Measurements from ENCODE around the gene MROH2A. TPM values are rescaled to one million over a fixed set of nuclear protein-coding genes. Genes with fewer than 3 reads are reported as not detected.
"Not testable (repeated sequence)": the region's sequence is repeated elsewhere in the genome, so short reads cannot be mapped to it uniquely, and the experiment has no call there.

Gene MROH2A
- total RNA-seq, 1 donor from 2014 or later: not detected

- DNase-seq (ENCODE audit: extremely low spot score in 2 of 2): no peak
- no peak overlapping the region for H3K27ac ChIP-seq
- H3K4me3 ChIP-seq: no peak overlapping the region
- intact Hi-C loops (cut with DNase I): no loop called here
- no peaks in the 10 kb centered on the region for H3K27me3 ChIP-seq
- no peaks in the 10 kb centered on the region for H3K9me3 ChIP-seq
- TF ChIP-seq POLR2AphosphoS5 (IDR thresholded peaks at IDR 0.05; ENCODE audit: insufficient read depth in 1 of 2, low read depth in 1 of 2) (no peak), POLR2A (IDR thresholded peaks at IDR 0.05) (no peak)
- TF ChIP-seq, protein P1, sequence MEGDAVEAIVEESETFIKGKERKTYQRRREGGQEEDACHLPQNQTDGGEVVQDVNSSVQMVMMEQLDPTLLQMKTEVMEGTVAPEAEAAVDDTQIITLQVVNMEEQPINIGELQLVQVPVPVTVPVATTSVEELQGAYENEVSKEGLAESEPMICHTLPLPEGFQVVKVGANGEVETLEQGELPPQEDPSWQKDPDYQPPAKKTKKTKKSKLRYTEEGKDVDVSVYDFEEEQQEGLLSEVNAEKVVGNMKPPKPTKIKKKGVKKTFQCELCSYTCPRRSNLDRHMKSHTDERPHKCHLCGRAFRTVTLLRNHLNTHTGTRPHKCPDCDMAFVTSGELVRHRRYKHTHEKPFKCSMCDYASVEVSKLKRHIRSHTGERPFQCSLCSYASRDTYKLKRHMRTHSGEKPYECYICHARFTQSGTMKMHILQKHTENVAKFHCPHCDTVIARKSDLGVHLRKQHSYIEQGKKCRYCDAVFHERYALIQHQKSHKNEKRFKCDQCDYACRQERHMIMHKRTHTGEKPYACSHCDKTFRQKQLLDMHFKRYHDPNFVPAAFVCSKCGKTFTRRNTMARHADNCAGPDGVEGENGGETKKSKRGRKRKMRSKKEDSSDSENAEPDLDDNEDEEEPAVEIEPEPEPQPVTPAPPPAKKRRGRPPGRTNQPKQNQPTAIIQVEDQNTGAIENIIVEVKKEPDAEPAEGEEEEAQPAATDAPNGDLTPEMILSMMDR (IDR thresholded peaks at IDR 0.05): no peak
- H3K4me1 ChIP-seq: no peaks in the 10 kb centered on the region
- H3K36me3 ChIP-seq: no peaks in the 10 kb centered on the region
Measured at GRCh38 chr2:233871432-233871831, 93.3 kb downstream of the MROH2A start.

GRCh38 chr2:233872125-233872524, 94.0 kb downstream of the MROH2A start:
- H3K9me3 ChIP-seq; DNase-seq (ENCODE audit: extremely low spot score in 2 of 2); H3K36me3 ChIP-seq; H3K27ac ChIP-seq; H3K4me3 ChIP-seq; intact Hi-C loops (cut with DNase I); H3K4me1 ChIP-seq; H3K27me3 ChIP-seq: not testable (repeated sequence)

DNA sequence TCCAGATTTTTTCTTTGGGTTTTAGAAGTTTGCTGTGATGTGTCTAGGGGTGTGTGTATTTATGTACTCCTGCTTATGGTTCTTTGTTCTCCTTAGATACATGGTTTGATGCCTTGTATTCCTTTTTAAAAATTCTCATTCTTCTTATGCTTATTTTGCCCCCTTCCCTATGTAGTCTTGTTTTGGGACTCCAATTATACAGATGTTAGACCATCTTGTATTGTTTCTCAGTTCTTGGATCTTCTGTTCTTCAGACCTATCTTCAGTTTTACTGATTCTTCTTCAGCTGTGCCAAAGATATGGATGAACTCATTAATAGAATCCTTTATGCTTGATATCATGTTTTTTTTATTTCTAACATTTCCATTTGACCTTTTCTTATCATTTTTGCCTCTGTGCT, 104.2 kb downstream of the MROH2A start:
- no peak for TF ChIP-seq POLR2A (IDR thresholded peaks at IDR 0.05)
- no peak for TF ChIP-seq POLR2AphosphoS5 (IDR thresholded peaks at IDR 0.05; ENCODE audit: insufficient read depth in 1 of 2, low read depth in 1 of 2)
- TF ChIP-seq, protein P1 (IDR thresholded peaks at IDR 0.05): no peak
- intact Hi-C loops (cut with DNase I): no loop called here
- Histone ChIP-seq H3K9me3 (no peaks in the 10 kb centered on the region), H3K27ac (no peak overlapping the region), H3K36me3 (no peaks in the 10 kb centered on the region), H3K27me3 (no peaks in the 10 kb centered on the region), H3K4me3 (no peak overlapping the region), H3K4me1 (no peaks in the 10 kb centered on the region)
- DNase-seq (ENCODE audit: extremely low spot score in 2 of 2): no peak

Other genes with a start within 250 kb of the MROH2A start
- gene USP40, start 211.5 kb upstream of the MROH2A start, total RNA-seq: 50.1 TPM
- gene UGT1A8, start 160.7 kb upstream of the MROH2A start, total RNA-seq: not detected
- gene UGT1A10, start 141.9 kb upstream of the MROH2A start, total RNA-seq: not detected
- gene UGT1A9, start 106.4 kb upstream of the MROH2A start, total RNA-seq: not detected
- 4.9 TPM for gene UGT1A7, start 96.4 kb upstream of the MROH2A start, total RNA-seq
- 14.0 TPM for gene UGT1A6, start 85.4 kb upstream of the MROH2A start, total RNA-seq
- gene UGT1A5, start 65.4 kb upstream of the MROH2A start, total RNA-seq: 1.2 TPM
- 0.98 TPM for gene UGT1A4, start 59.6 kb upstream of the MROH2A start, total RNA-seq
- gene UGT1A3, start 49.3 kb upstream of the MROH2A start, total RNA-seq: not detected
- 0.98 TPM for gene UGT1A1, start 18.1 kb upstream of the MROH2A start, total RNA-seq
- 2.2 TPM for gene HJURP, start 76.2 kb downstream of the MROH2A start, total RNA-seq
- not detected for gene TRPM8, start 139.0 kb downstream of the MROH2A start, total RNA-seq